HEK293 (cell line): Measurements from ENCODE around the gene B4GALT2.
A peak's percentile ranks its signal among the peaks of the same experiment; 100 is the strongest.

Experiments used
- CTCF ChIA-PET: fragments of 350-600 bp; formaldehyde crosslinking; extraction: SDS; loops from one replicate; lab custom pipeline; 2021; ENCODE audit warnings: antibody characterized with exemption; lab: Yijun Ruan, JAX
- POLR2A ChIA-PET: fragments of 300-600 bp; formaldehyde crosslinking; extraction: SDS; loops from one replicate; lab custom pipeline; 2020; ENCODE audit warnings: antibody characterized with exemption, inconsistent platforms; lab: Yijun Ruan, JAX
- H3K27ac ChIP-seq: fragments of 200-500 bp; sonication (Bioruptor generic); 2 replicates; pipeline ENCODE4 v1.5.1; 2014; ENCODE audit warnings: low read depth, low read length, control low read depth, inconsistent platforms; ENCODE audit errors: extremely low read depth
- H3K36me3 ChIP-seq, 2 experiments: fragments of 200-500 bp in 1 of 2; sonication (Bioruptor generic) in 1 of 2; 1 replicate in 1 of 2; 2 replicates in 1 of 2; pipeline ENCODE4 v1.5.1; 2014 to 2017; ENCODE audit warnings: inconsistent platforms in 2 of 2, low read length in 2 of 2; ENCODE audit not compliant: control insufficient read depth in 2 of 2, insufficient read depth in 1 of 2
- H3K4me1 ChIP-seq: fragments of 200-500 bp; sonication (Bioruptor generic); 2 replicates; pipeline ENCODE4 v1.5.1; 2014; ENCODE audit warnings: mild to moderate bottlenecking, low read length, inconsistent platforms; ENCODE audit not compliant: control insufficient read depth, insufficient read depth
- H3K4me3 ChIP-seq: 2 replicates; pipeline ENCODE4 v1.5.1; 2011; ENCODE audit warnings: low read depth, mild to moderate bottlenecking, control low read depth, low read length, moderate library complexity
- H3K9me3 ChIP-seq: fragments of 200-500 bp; sonication (Bioruptor generic); 2 replicates; pipeline ENCODE4 v1.5.1; 2014; ENCODE audit warnings: low read depth, low read length, inconsistent platforms; ENCODE audit not compliant: control insufficient read depth, insufficient read depth
- KLF1 ChIP-seq: fragments of 450-650 bp; formaldehyde crosslinking; IDR thresholded peaks from 2 replicates; pipeline ENCODE4 v1.5.1; 2016; ENCODE audit warnings: missing biosample characterization, missing genetic modification characterization
- KLF17 ChIP-seq: fragments of 450-650 bp; formaldehyde crosslinking; IDR thresholded peaks from 2 replicates; pipeline ENCODE4 v1.5.1; 2016; ENCODE audit warnings: missing biosample characterization, missing genetic modification characterization
- MZF1 ChIP-seq: fragments of 450-650 bp; formaldehyde crosslinking; IDR thresholded peaks from 2 replicates; pipeline ENCODE4 v1.5.1; 2017; ENCODE audit warnings: missing biosample characterization, missing genetic modification characterization, borderline replicate concordance
- OSR2 ChIP-seq: fragments of 450-650 bp; formaldehyde crosslinking; IDR thresholded peaks from 2 replicates; pipeline ENCODE4 v1.5.1; 2016; ENCODE audit warnings: missing biosample characterization, missing genetic modification characterization
- PBX3 ChIP-seq: sonication (generic); formaldehyde crosslinking; IDR thresholded peaks from 2 replicates; pipeline ENCODE4 v1.8.1; 2022; ENCODE audit warnings: mild to moderate bottlenecking, moderate library complexity, missing genetic modification reagents
- PRDM6 ChIP-seq: fragments of 450-650 bp; formaldehyde crosslinking; IDR thresholded peaks from 2 replicates; pipeline ENCODE4 v1.5.1; 2017; ENCODE audit warnings: missing biosample characterization, missing genetic modification characterization
- SP2 ChIP-seq: fragments of 450-650 bp; formaldehyde crosslinking; IDR thresholded peaks from 2 replicates; pipeline ENCODE4 v1.5.1; 2016; ENCODE audit warnings: missing biosample characterization, missing genetic modification characterization
- SP7 ChIP-seq: fragments of 450-650 bp; formaldehyde crosslinking; IDR thresholded peaks from 2 replicates; pipeline ENCODE4 v1.5.1; 2016; ENCODE audit warnings: missing biosample characterization, missing genetic modification characterization
- TCF7L2 ChIP-seq: IDR thresholded peaks from 2 replicates; pipeline ENCODE4 v1.6.1; 2011; ENCODE audit warnings: low read depth, mild to moderate bottlenecking, inconsistent platforms, low read length, moderate library complexity, borderline replicate concordance
- TRIM28 ChIP-seq: IDR thresholded peaks from 2 replicates; pipeline ENCODE4 v1.6.1; 2011; ENCODE audit warnings: low read length, control low read depth, borderline replicate concordance
- ZBTB21 ChIP-seq: fragments of 450-650 bp; formaldehyde crosslinking; IDR thresholded peaks from 2 replicates; pipeline ENCODE4 v1.5.1; 2017; ENCODE audit warnings: missing biosample characterization, missing genetic modification characterization
- ZBTB48 ChIP-seq: fragments of 450-650 bp; formaldehyde crosslinking; IDR thresholded peaks from 2 replicates; pipeline ENCODE4 v1.5.1; 2016; ENCODE audit warnings: missing biosample characterization, missing genetic modification characterization
- ZBTB8A ChIP-seq: fragments of 450-650 bp; formaldehyde crosslinking; IDR thresholded peaks from 2 replicates; pipeline ENCODE4 v1.5.1; 2016; ENCODE audit warnings: missing biosample characterization, missing genetic modification characterization
- ZNF121 ChIP-seq: fragments of 450-650 bp; formaldehyde crosslinking; IDR thresholded peaks from 2 replicates; pipeline ENCODE4 v1.5.1; 2016; ENCODE audit warnings: missing biosample characterization, missing genetic modification characterization
- ZNF132 ChIP-seq: fragments of 450-650 bp; formaldehyde crosslinking; IDR thresholded peaks from 2 replicates; pipeline ENCODE4 v1.5.1; 2017; ENCODE audit warnings: missing biosample characterization, missing genetic modification characterization, borderline replicate concordance
- ZNF175 ChIP-seq: fragments of 450-650 bp; formaldehyde crosslinking; IDR thresholded peaks from 2 replicates; pipeline ENCODE4 v1.5.1; 2016; ENCODE audit warnings: missing biosample characterization, missing genetic modification characterization
- ZNF24 ChIP-seq: fragments of 450-650 bp; formaldehyde crosslinking; IDR thresholded peaks from 2 replicates; pipeline ENCODE4 v1.5.1; 2016; ENCODE audit warnings: missing biosample characterization, missing genetic modification characterization
- ZNF292 ChIP-seq: fragments of 450-650 bp; formaldehyde crosslinking; IDR thresholded peaks from 2 replicates; pipeline ENCODE4 v1.5.1; 2016; ENCODE audit warnings: low read depth, missing biosample characterization, missing genetic modification characterization, borderline replicate concordance
- ZNF350 ChIP-seq: fragments of 450-650 bp; formaldehyde crosslinking; IDR thresholded peaks from 2 replicates; pipeline ENCODE4 v1.5.0; 2017; ENCODE audit warnings: missing biosample characterization, mild to moderate bottlenecking, missing genetic modification characterization
- ZNF416 ChIP-seq: fragments of 450-650 bp; formaldehyde crosslinking; IDR thresholded peaks from 2 replicates; pipeline ENCODE4 v1.5.1; 2016; ENCODE audit warnings: missing biosample characterization, missing genetic modification characterization
- ZNF514 ChIP-seq: fragments of 450-650 bp; formaldehyde crosslinking; IDR thresholded peaks from 2 replicates; pipeline ENCODE4 v1.5.1; 2016; ENCODE audit warnings: missing biosample characterization, missing genetic modification characterization
- ZNF530 ChIP-seq: fragments of 450-650 bp; formaldehyde crosslinking; IDR thresholded peaks from 2 replicates; pipeline ENCODE4 v1.5.1; 2016; ENCODE audit warnings: low read depth, missing biosample characterization, missing genetic modification characterization
- ZNF558 ChIP-seq: fragments of 450-650 bp; formaldehyde crosslinking; IDR thresholded peaks from 2 replicates; pipeline ENCODE4 v1.5.1; 2016; ENCODE audit warnings: missing biosample characterization, missing genetic modification characterization
- ZNF654 ChIP-seq: fragments of 450-650 bp; formaldehyde crosslinking; IDR thresholded peaks from 2 replicates; pipeline ENCODE4 v1.5.1; 2016; ENCODE audit warnings: low read depth, missing biosample characterization, missing genetic modification characterization
- ZNF658 ChIP-seq: fragments of 450-650 bp; formaldehyde crosslinking; IDR thresholded peaks from 2 replicates; pipeline ENCODE4; 2016; ENCODE audit warnings: missing biosample characterization, missing genetic modification characterization
- ZNF670 ChIP-seq: fragments of 450-650 bp; formaldehyde crosslinking; IDR thresholded peaks from 2 replicates; pipeline ENCODE4 v1.5.1; 2016; ENCODE audit warnings: missing biosample characterization, missing genetic modification characterization, low read depth
- ZNF692 ChIP-seq: fragments of 450-650 bp; formaldehyde crosslinking; IDR thresholded peaks from 2 replicates; pipeline ENCODE4 v1.5.1; 2016; ENCODE audit warnings: missing biosample characterization, missing genetic modification characterization
- ZSCAN23 ChIP-seq: fragments of 450-650 bp; formaldehyde crosslinking; IDR thresholded peaks from 2 replicates; pipeline ENCODE4 v1.5.1; 2016; ENCODE audit warnings: missing biosample characterization, missing genetic modification characterization

B4GALT2 gene

GRCh38 chr1:43952731-43953346 is 26.2 kb upstream of the B4GALT2 start (continued):
- TF ChIP-seq KLF17 (tag by site-specific recombination) (peak; percentile 66; the same call in 1 of the 2 replicates), SP2 (tag by site-specific recombination) (peak; percentile 67), ZBTB8A (tag by site-specific recombination) (peak; percentile 53), KLF1 (peak; percentile 62)

- H3K4me1 ChIP-seq: peaks cover 7% of the 10 kb centered on the region
- peaks cover 0 to 68% of the 10 kb centered on the region in 2 experiments; a peak in 1 of 3 replicates for H3K36me3 ChIP-seq
- H3K4me3 ChIP-seq: no peak overlapping the region
- no peaks in the 10 kb centered on the region for H3K9me3 ChIP-seq
- no peak overlapping the region for H3K27ac ChIP-seq
- 0 out of 2 replicates have a peak, but pooled peaks have one; percentile 4 for TF ChIP-seq TRIM28
- TF ChIP-seq ZNF132: no peak
- CTCF ChIA-PET: interaction anchor here (0.6 to 1.0 kb wide), 3 partner anchors 17 to 1000 kb away, joined by 3 read pairs; no protein-coding TSS in a partner anchor
- POLR2A ChIA-PET: interaction anchor here (0.7 to 1.4 kb wide), 2 partner anchors 19 to 303 kb away, joined by 3 read pairs; partner anchors contain the start of gene KDM4A
Measured at GRCh38 chr1:43953361-43953760, 25.6 kb upstream of the B4GALT2 start.

- H3K27ac ChIP-seq: no peak overlapping the region
- ChIA-PET POLR2A (no interaction called here), CTCF (no interaction called here)
- peaks cover 0 to 68% of the 10 kb centered on the region in 2 experiments; a peak in 1 of 3 replicates for H3K36me3 ChIP-seq
- no peak for TF ChIP-seq ZNF654 (tag by site-specific recombination)
- no peak for TF ChIP-seq PBX3 (CRISPR knock-in tag)
- no peak for TF ChIP-seq ZNF670
- no peak for TF ChIP-seq ZNF121 (tag by site-specific recombination)
- no peak for TF ChIP-seq OSR2 (tag by site-specific recombination)
- no peak for TF ChIP-seq ZBTB21 (tag by site-specific recombination)
- no peak for TF ChIP-seq ZBTB48 (tag by site-specific recombination)
- TF ChIP-seq ZSCAN23 (tag by site-specific recombination): no peak
- TF ChIP-seq ZNF175 (tag by site-specific recombination): no peak
- no peak for TF ChIP-seq ZNF132
- no peak for TF ChIP-seq ZNF350
- no peak for TF ChIP-seq ZNF530
- no peak for TF ChIP-seq ZNF416
- no peak for TF ChIP-seq ZNF514 (tag by site-specific recombination)
- TF ChIP-seq TCF7L2: no peak
- no peak for TF ChIP-seq ZNF558
- H3K4me1 ChIP-seq: peaks cover 7% of the 10 kb centered on the region
- no peaks in the 10 kb centered on the region for H3K9me3 ChIP-seq
- no peak overlapping the region for H3K4me3 ChIP-seq
Measured at GRCh38 chr1:43954036-43954435, 25.0 kb upstream of the B4GALT2 start.

GRCh38 chr1:43956234-43956633 is 22.8 kb upstream of the B4GALT2 start:
- Histone ChIP-seq H3K36me3 (peaks cover 0 to 68% of the 10 kb centered on the region in 2 experiments; a peak in 1 of 3 replicates), H3K4me1 (peaks cover 7% of the 10 kb centered on the region), H3K27ac (no peak overlapping the region), H3K4me3 (no peak overlapping the region), H3K9me3 (no peaks in the 10 kb centered on the region)
- POLR2A ChIA-PET: interaction anchor here (0.7 kb wide), 1 partner anchor 9 kb away, joined by 6 read pairs; no protein-coding TSS in a partner anchor
- CTCF ChIA-PET: no interaction called here
- TF ChIP-seq ZNF658 (tag by site-specific recombination): no peak
- no peak for TF ChIP-seq ZNF692 (tag by site-specific recombination)
- TF ChIP-seq ZNF292 (tag by site-specific recombination): no peak
- no peak for TF ChIP-seq MZF1 (tag by site-specific recombination)
- TF ChIP-seq PRDM6 (tag by site-specific recombination): no peak
- no peak for TF ChIP-seq SP7 (tag by site-specific recombination)
- TF ChIP-seq ZNF24 (tag by site-specific recombination): no peak
